ENCODE data around the gene LRG1. TPM values are rescaled to one million over a fixed set of nuclear protein-coding genes. Genes with fewer than 3 reads are reported as not detected.

LRG1 gene
- total and polyA plus RNA-seq, 10 of the 15 experiments (the other 5 are each of a cell fraction or from before 2014, with no cell fraction given): 0.29 to 4.7 (median 0.58) TPM

- Histone ChIP-seq H3K9me3 (replicated peaks; ENCODE audit: control insufficient read depth, insufficient read depth, low read length) (no peaks in the 10 kb centered on the region), H3K4me2 (ENCODE audit: control insufficient read depth, insufficient read depth) (no peak overlapping the region), H3K4me1 (ENCODE audit: control insufficient read depth, insufficient read depth, low read length) (no peaks in the 10 kb centered on the region), H3K79me2 (ENCODE audit: control insufficient read depth, insufficient read depth, low read length) (no peaks in the 10 kb centered on the region), H3K9ac (ENCODE audit: control insufficient read depth, insufficient read depth, low read length) (no peak overlapping the region), H4K20me1 (ENCODE audit: control insufficient read depth, insufficient read depth) (no peaks in the 10 kb centered on the region), H3K36me3 (ENCODE audit: control insufficient read depth in 2 of 2, insufficient read depth in 2 of 2, low read length in 1 of 2) (peaks cover 7 to 17% of the 10 kb centered on the region in 2 experiments; a peak in 3 of 4 replicates), H2AFZ (ENCODE audit: control insufficient read depth, low read depth, low read length) (no peak overlapping the region), H3K27me3 (replicated peaks in 1 of 2; ENCODE audit: control insufficient read depth in 2 of 2, insufficient read depth in 2 of 2, low read length in 1 of 2) (no peaks in the 10 kb centered on the region), H3K27ac (ENCODE audit: control insufficient read depth, insufficient read depth) (no peak overlapping the region), H3K4me3 (no peak overlapping the region)
- SMC1A ChIA-PET (ENCODE audit: uncharacterized antibody, unreplicated experiment): no interaction called here
- intact Hi-C loops (cut with micrococcal nuclease; ENCODE audit: unreplicated experiment): no loop called here
- no TSS peak for BruUV-seq (replicated peaks)
- CTCF ChIA-PET: interaction anchor here (0.6 to 1.3 kb wide), 2 partner anchors 21 to 30 kb away, joined by 3 read pairs; no protein-coding TSS in a partner anchor
- FAIRE-seq (no peak), ATAC-seq (peak; percentile 83), DNase-seq (ENCODE audit: low read depth, low spot score) (no peak)
- RAD21 ChIA-PET (ENCODE audit: unreplicated experiment): no interaction called here
- TF ChIP-seq CTCF (IDR thresholded peaks at IDR 0.05 in 2 of 3, conservative IDR thresholded peaks at IDR 0.05 in 1 of 3; ENCODE audit: control insufficient read depth in 2 of 3, extremely low read depth in 1 of 3, insufficient read depth in 1 of 3, low read depth in 3 of 3, low read length in 3 of 3): peak; percentile 19 to 65 (median 41); a peak in 5 of 6 replicates
- TF ChIP-seq RUNX3 (IDR thresholded peaks at IDR 0.05; ENCODE audit: low read length): no peak
- 55% methylated on average over 12 of the region's 12 CpGs for WGBS (ENCODE audit: insufficient coverage, insufficient replicate concordance, low lambda C conversion rate, missing lambda C conversion rate)
- POLR2A ChIA-PET: no interaction called here
- in situ Hi-C loops (cut with MboI): no loop called here
Measured at GRCh38 chr19:4495471-4495870, 44.4 kb downstream of the LRG1 start.

GRCh38 chr19:4494691-4495064, 45.2 kb downstream of the LRG1 start:
- Histone ChIP-seq H3K79me2 (ENCODE audit: control insufficient read depth, insufficient read depth, low read length) (no peaks in the 10 kb centered on the region), H3K9ac (ENCODE audit: control insufficient read depth, insufficient read depth, low read length) (no peak overlapping the region), H3K9me3 (replicated peaks; ENCODE audit: control insufficient read depth, insufficient read depth, low read length) (no peaks in the 10 kb centered on the region), H3K4me3 (no peak overlapping the region), H3K4me2 (ENCODE audit: control insufficient read depth, insufficient read depth) (no peak overlapping the region), H3K4me1 (ENCODE audit: control insufficient read depth, insufficient read depth, low read length) (no peaks in the 10 kb centered on the region), H3K27me3 (replicated peaks in 1 of 2; ENCODE audit: control insufficient read depth in 2 of 2, insufficient read depth in 2 of 2, low read length in 1 of 2) (no peaks in the 10 kb centered on the region), H4K20me1 (ENCODE audit: control insufficient read depth, insufficient read depth) (no peaks in the 10 kb centered on the region), H2AFZ (ENCODE audit: control insufficient read depth, low read depth, low read length) (no peak overlapping the region), H3K36me3 (ENCODE audit: control insufficient read depth in 2 of 2, insufficient read depth in 2 of 2, low read length in 1 of 2) (peaks cover 7 to 17% of the 10 kb centered on the region in 2 experiments; a peak in 3 of 4 replicates), H3K27ac (ENCODE audit: control insufficient read depth, insufficient read depth) (no peak overlapping the region)
- FAIRE-seq: no peak
- intact Hi-C loops (cut with micrococcal nuclease; ENCODE audit: unreplicated experiment) (no loop called here), in situ Hi-C loops (cut with MboI) (no loop called here)
- RAD21 ChIA-PET (ENCODE audit: unreplicated experiment): interaction anchor here (0.6 kb wide), 1 partner anchor 1124 kb away, joined by 3 read pairs; no protein-coding TSS in a partner anchor
- WGBS (ENCODE audit: insufficient coverage, insufficient replicate concordance, low lambda C conversion rate, missing lambda C conversion rate): 98% methylated on average over 7 of the region's 8 CpGs
- no peak for TF ChIP-seq ZBED1 (IDR thresholded peaks at IDR 0.05; ENCODE audit: borderline replicate concordance)
- ATAC-seq: no peak
- no peak for DNase-seq (ENCODE audit: low read depth, low spot score)
- CTCF ChIA-PET: interaction anchor here (0.6 to 1.3 kb wide), 4 partner anchors 21 to 228 kb away, joined by 3 read pairs; no protein-coding TSS in a partner anchor
- no TSS peak for BruUV-seq (replicated peaks)
- SMC1A ChIA-PET (ENCODE audit: uncharacterized antibody, unreplicated experiment): no interaction called here
- POLR2A ChIA-PET: no interaction called here
